Transverse colon (tissue), 3 donors: ENCODE data around the gene TCF7.

ENCODE experiments used
- CTCF ChIP-seq, 5 experiments: fragments of 200-600 bp in 3 of 5; fragments of 450-650 bp in 2 of 5; sonication (generic) in 3 of 5; IDR thresholded peaks; 1 replicate in 2 of 5; 2 replicates in 3 of 5; pipeline ENCODE4 v1.5.1; 2016 to 2017; ENCODE audit warnings: antibody characterized with exemption in 5 of 5, inconsistent platforms in 3 of 5, mild to moderate bottlenecking in 2 of 5, moderate library complexity in 1 of 5
- EP300 ChIP-seq: sonication (generic); formaldehyde crosslinking; IDR thresholded peaks from one replicate; pipeline ENCODE4 v1.6.1; 2017; ENCODE audit warnings: antibody characterized with exemption, low read depth

GRCh38 chr5:134106991-134107701 is 7.3 kb upstream of the TCF7 start:
- TF ChIP-seq CTCF (IDR thresholded peaks at IDR 0.05), result no peak
- TF ChIP-seq EP300, result no peak
